ENCODE data around the gene SEC14L2.

The SEC14L2 gene

DNA sequence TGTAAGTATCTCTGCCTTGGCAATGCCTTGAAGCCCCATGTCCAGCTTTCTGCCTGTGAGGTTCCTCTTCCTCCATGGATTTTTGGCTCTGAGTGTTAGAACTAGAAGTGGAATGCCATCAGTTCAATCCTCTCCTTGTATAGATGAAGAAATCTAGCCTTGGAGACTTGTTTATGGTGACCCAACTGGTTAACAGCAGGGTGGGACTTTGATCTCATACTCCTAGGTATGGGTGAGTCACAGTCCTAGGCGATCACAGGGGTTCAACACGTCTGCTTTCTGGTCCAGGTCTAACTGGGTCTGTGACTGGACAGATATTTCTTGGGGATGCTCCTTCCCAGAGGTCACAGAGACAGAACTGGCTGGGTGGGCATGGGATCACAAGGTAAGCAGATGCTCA lies 19.6 kb downstream of the SEC14L2 start:
- no peaks in the 10 kb centered on the region for H3K4me1 ChIP-seq (ENCODE audit: control insufficient read depth, insufficient read depth, low read length)
- H3K27me3 ChIP-seq (ENCODE audit: control insufficient read depth, insufficient read depth, low read length), result no peaks in the 10 kb centered on the region
- no peak overlapping the region for H3K9ac ChIP-seq (ENCODE audit: low read length)
- H3K4me3 ChIP-seq (ENCODE audit: low read length), result no peak overlapping the region
- no peak overlapping the region for H3K27ac ChIP-seq (ENCODE audit: low read depth, low read length)
- H3K36me3 ChIP-seq (ENCODE audit: control insufficient read depth, insufficient read depth, low read length), result peaks cover 18% of the 10 kb centered on the region

DNA sequence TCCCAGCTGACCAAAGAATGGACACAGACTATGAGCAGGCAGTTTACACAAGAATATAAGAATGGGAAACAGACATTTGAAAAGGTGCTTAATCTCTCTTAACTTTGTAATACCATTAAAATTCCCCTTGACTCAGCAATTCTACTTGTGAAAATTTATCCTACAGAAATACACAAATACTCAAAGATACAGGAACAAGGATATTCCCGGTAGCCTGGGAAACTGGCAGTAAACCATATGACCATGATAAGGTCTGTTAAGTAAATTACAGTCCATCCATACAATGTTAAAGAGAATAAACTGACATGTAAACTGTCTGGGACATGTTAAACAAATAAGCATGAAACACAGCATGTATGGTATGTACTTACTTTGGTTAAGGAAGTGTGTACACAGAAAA lies 20.0 kb downstream of the SEC14L2 start:
- H3K36me3 ChIP-seq (ENCODE audit: control insufficient read depth, insufficient read depth, low read length), result peaks cover 16% of the 10 kb centered on the region
- no peak overlapping the region for H3K4me3 ChIP-seq (ENCODE audit: low read length)
- no peaks in the 10 kb centered on the region for H3K4me1 ChIP-seq (ENCODE audit: control insufficient read depth, insufficient read depth, low read length)
- no peaks in the 10 kb centered on the region for H3K27me3 ChIP-seq (ENCODE audit: control insufficient read depth, insufficient read depth, low read length)
- no peak overlapping the region for H3K9ac ChIP-seq (ENCODE audit: low read length)
- no peak overlapping the region for H3K27ac ChIP-seq (ENCODE audit: low read depth, low read length)

DNA sequence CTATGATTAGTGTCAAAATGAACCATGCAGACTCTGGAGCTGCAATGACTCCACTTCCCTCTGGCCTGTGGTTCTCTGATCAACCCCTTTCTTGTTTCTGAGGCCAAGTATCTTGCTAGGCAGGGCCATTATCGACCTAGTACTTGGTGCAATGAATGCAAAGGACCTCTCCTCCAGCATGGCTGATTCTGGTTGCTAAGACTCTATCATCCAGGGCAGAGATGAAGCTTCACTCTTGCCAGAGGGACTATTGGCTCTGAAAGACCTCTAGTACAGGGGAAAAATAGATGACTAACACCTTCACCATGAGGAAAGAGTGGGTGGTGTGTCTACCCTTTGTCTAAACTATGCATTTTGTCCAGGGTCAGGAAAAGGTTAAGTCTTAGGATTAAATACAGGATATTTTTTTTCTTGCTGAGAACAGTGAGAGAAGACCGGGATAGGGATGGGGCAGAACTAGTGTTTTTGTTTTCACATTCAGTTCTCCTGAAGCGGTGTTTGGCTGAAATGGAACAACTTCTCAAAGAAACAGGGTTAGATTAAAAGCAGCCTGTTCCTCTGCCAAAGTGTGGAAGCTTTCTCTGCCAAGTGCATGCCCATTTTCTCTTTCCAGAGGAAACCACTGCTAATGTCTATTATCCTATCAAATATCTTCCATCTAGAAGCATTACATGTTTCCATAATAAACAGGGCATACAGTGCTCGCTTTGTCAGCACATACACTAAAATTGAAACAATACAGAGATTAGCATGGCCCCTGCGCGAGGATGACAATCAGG lies 23.7 kb downstream of the SEC14L2 start:
- Histone ChIP-seq H3K36me3 (ENCODE audit: control insufficient read depth, insufficient read depth, low read length) (peaks cover 10% of the 10 kb centered on the region), H3K4me3 (ENCODE audit: low read length) (no peak overlapping the region), H3K27ac (ENCODE audit: low read depth, low read length) (no peak overlapping the region), H3K4me1 (ENCODE audit: control insufficient read depth, insufficient read depth, low read length) (peaks cover 16% of the 10 kb centered on the region), H3K9ac (ENCODE audit: low read length) (no peak overlapping the region), H3K27me3 (ENCODE audit: control insufficient read depth, insufficient read depth, low read length) (no peaks in the 10 kb centered on the region)

DNA sequence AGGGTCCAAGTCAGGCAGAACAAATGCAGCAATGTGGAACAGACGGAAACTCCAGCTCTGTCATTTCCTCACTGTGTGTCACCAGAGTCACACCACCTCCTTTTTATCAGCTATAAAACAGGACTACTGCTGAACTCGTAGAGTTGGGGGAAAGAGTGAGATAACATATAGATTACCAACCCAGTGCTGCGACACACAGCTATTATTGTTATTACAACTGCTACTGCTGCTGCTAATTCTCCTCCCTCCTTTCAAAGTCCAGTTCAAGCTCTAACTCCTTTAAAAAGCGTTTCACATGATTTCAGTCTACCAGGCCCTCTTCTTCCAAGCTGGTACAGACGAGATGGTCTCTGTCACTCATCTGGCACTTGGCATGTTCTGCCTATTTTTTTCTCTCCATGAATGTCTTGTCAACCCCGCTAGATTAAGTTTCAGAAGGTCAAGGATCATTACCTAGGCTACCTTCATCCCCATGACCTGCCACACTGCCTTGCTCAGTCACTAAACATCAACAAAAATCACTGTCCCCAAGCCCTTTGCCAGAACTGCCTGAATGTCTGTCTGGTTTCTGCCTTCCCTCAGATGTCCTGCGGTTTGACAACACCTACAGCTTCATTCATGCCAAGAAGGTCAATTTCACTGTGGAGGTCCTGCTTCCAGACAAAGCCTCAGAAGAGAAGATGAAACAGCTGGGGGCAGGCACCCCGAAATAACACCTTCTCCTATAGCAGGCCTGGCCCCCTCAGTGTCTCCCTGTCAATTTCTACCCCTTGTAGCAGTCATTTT lies 25.1 kb downstream of the SEC14L2 start:
- Histone ChIP-seq H3K27me3 (ENCODE audit: control insufficient read depth, insufficient read depth, low read length) (no peaks in the 10 kb centered on the region), H3K4me1 (ENCODE audit: control insufficient read depth, insufficient read depth, low read length) (peaks cover 16% of the 10 kb centered on the region), H3K4me3 (ENCODE audit: low read length) (no peak overlapping the region), H3K9ac (ENCODE audit: low read length) (no peak overlapping the region), H3K36me3 (ENCODE audit: control insufficient read depth, insufficient read depth, low read length) (no peaks in the 10 kb centered on the region), H3K27ac (ENCODE audit: low read depth, low read length) (peak overlapping the region; percentile 95)

DNA sequence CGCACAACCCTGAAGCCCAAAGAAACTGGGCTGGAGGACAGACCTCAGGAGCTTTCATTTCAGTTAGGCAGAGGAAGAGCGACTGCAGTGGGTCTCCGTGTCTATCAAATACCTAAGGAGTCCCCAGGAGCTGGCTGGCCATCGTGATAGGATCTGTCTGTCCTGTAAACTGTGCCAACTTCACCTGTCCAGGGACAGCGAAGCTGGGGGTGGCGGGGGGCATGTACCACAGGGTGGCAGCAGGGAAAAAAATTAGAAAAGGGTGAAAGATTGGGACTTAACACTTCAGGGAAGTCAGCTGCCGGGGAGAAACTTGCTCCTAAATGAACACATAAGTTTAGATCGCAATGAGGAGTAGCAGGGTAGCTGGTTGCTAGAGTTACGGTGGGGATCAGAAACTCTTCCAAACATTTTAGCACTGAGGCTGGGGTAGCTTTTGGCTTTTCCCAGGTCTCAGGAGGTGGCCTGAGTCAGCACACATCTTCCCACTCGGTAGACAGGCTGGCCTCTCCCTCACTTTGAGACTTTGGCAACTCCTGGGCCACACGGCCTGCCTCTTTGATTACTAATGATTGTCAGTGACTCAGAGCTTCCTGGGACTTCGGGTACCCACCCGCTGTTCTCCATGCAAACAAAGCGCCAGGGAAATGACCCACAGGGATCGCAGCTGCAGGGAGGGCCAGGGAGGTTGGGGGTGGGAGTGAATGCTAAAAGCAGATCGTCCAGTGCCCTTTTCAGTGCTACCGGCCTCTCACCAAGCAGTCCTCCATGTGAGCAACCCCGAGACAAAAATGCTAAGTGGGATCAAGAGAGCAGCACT lies 25.9 kb downstream of the SEC14L2 start:
- peak overlapping the region; percentile 85 for H3K9ac ChIP-seq (ENCODE audit: low read length)

DNA sequence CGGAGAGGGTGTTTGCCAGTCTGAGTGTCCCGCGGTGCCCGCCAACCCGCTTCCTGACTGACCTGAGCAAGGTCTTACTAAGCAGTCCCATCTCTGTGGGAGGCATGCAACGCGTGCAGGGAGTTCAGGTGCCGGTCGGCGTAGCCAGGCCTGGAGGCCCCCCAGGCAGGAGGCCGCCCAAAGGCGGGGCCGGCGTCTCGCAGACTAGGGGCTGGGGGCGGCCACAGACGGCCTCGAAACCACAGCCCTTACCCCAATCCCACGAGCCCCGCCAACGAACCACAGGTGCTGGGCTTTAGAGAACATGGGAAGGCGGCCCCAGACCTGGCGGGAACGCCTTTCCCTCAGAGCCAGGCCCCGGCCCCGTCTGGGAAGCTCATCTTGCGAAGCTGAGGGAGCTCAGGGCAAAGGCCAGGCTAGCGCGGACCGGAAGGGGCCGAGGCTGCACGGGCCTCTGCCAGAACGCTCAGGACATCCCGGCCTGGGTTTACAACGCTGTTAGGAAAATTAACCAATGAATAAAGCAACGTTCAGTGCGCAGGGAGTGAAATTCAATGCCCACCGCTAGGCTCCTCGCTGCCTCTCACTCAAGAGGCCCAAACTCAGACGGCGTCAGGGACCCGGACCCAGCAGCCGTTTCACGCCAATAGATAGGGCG lies 26.6 kb downstream of the SEC14L2 start:
- peaks cover 16% of the 10 kb centered on the region for H3K4me1 ChIP-seq (ENCODE audit: control insufficient read depth, insufficient read depth, low read length)
- H3K36me3 ChIP-seq (ENCODE audit: control insufficient read depth, insufficient read depth, low read length), result no peaks in the 10 kb centered on the region
- H3K4me3 ChIP-seq (ENCODE audit: low read length), result peak overlapping the region; percentile 82
- peak overlapping the region; percentile 85 for H3K9ac ChIP-seq (ENCODE audit: low read length)
- H3K27me3 ChIP-seq (ENCODE audit: control insufficient read depth, insufficient read depth, low read length), result no peaks in the 10 kb centered on the region
- H3K27ac ChIP-seq (ENCODE audit: low read depth, low read length), result peak overlapping the region; percentile 95

More for the DNA sequence above, 25.9 kb downstream of the SEC14L2 start:
- Histone ChIP-seq H3K27me3 (ENCODE audit: control insufficient read depth, insufficient read depth, low read length) (no peaks in the 10 kb centered on the region), H3K4me3 (ENCODE audit: low read length) (peak overlapping the region; percentile 82), H3K4me1 (ENCODE audit: control insufficient read depth, insufficient read depth, low read length) (peaks cover 16% of the 10 kb centered on the region), H3K27ac (ENCODE audit: low read depth, low read length) (peak overlapping the region; percentile 95), H3K36me3 (ENCODE audit: control insufficient read depth, insufficient read depth, low read length) (no peaks in the 10 kb centered on the region)

DNA sequence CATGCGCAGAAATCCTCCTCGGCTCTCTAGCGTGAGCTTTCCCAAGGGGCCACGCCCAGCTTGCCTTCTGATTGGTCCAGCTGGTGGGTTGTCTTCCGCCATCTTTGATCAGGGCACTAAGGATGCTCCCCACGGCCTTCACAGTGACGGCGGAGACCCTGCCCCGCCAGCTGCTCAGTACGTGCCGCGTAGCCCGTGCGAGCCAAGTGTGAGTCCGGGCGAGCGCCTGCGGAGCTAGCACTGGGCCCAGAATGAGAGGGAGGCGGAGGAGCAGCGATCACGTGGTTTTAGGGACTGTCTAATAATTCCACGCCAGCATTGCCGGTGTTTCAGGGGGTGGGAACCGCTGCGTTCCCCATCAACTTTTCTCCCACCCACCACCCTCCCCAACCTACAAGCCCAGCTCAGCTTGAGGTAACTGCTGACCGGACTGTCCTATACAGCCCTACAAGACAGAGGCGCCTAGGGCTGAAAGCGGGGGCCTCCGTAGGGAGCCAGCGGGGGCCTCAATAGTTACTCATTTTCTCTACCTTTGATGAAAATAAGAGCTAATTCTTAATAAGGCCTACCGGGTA lies 27.2 kb downstream of the SEC14L2 start:
- Histone ChIP-seq H3K4me1 (ENCODE audit: control insufficient read depth, insufficient read depth, low read length) (peaks cover 16% of the 10 kb centered on the region), H3K27me3 (ENCODE audit: control insufficient read depth, insufficient read depth, low read length) (no peaks in the 10 kb centered on the region), H3K36me3 (ENCODE audit: control insufficient read depth, insufficient read depth, low read length) (no peaks in the 10 kb centered on the region), H3K27ac (ENCODE audit: low read depth, low read length) (peak overlapping the region; percentile 95), H3K9ac (ENCODE audit: low read length) (peak overlapping the region; percentile 85), H3K4me3 (ENCODE audit: low read length) (peak overlapping the region; percentile 82)

DNA sequence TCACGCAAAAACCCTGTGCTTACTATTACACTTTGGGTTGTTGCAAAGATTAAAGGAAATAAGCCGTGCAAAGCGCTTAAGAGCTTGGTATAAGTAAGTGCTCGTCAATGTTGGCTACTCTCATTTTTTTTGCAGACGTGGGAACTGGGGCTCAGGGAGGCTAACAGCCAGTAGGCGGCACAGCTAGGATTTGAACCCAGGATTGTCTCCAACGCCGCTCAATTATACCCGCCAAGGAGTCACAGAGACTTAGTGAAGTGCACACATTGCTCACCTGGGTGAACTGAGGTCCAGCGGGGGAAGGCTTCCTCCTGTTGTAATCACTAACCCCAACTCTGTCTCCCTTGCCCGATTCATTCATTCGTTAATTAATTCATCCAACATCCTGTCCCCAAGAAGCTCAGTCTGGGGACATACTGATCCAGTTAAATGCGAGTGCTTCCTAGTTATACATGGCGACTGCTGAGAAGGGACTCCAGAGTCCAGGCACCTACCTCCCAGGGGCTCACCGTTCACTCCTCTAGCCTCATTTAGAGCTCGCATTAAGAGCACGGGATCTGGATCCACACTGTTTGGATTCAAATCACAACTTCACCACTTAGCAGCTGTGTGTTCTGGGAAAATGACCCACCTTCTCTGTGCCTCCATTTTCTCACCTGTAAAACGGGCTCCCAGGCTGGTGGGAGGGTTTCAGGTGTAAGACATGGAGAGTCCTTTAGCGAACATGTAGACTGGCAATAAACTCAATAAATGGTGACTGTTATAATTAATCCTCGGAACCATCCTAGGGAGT lies 27.9 kb downstream of the SEC14L2 start:
- H3K27me3 ChIP-seq (ENCODE audit: control insufficient read depth, insufficient read depth, low read length), result no peaks in the 10 kb centered on the region
- H3K9ac ChIP-seq (ENCODE audit: low read length), result no peak overlapping the region
- H3K36me3 ChIP-seq (ENCODE audit: control insufficient read depth, insufficient read depth, low read length), result no peaks in the 10 kb centered on the region
- H3K4me1 ChIP-seq (ENCODE audit: control insufficient read depth, insufficient read depth, low read length), result peaks cover 16% of the 10 kb centered on the region
- H3K27ac ChIP-seq (ENCODE audit: low read depth, low read length), result peak overlapping the region; percentile 95
- peak overlapping the region; percentile 82 for H3K4me3 ChIP-seq (ENCODE audit: low read length)

DNA sequence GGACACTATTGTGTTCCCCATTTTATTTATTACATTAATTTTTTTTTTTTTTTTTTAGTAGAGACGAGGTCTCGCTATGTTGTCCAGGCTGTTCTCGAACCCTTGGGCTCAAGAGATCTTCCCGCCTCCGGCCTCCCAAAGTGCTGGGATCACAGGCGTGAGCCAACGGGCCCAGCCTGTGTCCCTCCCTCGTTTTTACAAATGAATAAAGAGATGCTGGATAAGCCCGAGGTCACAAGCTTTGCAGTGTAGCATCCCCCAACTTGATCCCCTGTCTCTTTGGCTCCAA lies 28.5 kb downstream of the SEC14L2 start:
- Histone ChIP-seq H3K4me1 (ENCODE audit: control insufficient read depth, insufficient read depth, low read length) (peaks cover 16% of the 10 kb centered on the region), H3K9ac (ENCODE audit: low read length) (peak overlapping the region; percentile 45), H3K36me3 (ENCODE audit: control insufficient read depth, insufficient read depth, low read length) (no peaks in the 10 kb centered on the region), H3K27ac (ENCODE audit: low read depth, low read length) (no peak overlapping the region), H3K27me3 (ENCODE audit: control insufficient read depth, insufficient read depth, low read length) (no peaks in the 10 kb centered on the region), H3K4me3 (ENCODE audit: low read length) (peak overlapping the region; percentile 78)

DNA sequence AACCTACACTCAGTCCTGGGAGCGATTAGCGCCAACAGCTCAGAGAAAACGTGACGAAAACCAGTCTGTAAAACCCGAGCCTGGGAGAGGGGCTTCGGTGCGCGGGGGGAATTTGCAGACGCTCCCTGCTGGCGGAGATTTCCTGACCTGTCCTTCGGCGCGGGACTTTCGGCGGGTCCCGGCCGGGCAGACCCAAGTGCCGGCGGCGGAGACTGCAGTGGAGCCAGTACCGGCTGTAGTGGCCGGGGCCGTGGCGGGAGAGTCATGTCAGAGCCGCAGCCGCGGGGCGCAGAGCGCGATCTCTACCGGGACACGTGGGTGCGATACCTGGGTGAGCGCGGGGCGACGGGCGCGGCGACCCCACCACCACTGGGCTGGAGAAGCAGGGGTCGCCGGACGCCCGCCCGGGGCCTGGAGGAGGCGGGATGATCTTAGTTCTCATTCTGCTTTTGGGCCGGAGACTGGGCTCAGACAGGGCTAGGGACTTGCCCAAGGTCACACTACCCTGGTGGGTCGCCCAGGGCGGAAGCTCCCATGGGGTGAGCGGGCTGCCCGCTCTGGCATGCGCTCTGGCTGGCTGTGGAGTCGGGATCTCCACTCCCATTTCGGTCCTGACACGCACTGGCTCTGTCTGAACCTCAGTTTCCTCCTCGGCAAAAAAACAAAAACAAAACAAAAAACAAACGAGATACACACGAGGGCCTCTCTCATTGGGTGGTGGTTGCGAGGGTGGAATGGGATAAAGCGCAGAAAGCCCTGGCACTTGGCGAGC lies 29.0 kb downstream of the SEC14L2 start, which contains the start of gene MTFP1:
TSS of gene MTFP1 (plus strand) at position 153 of the 772 bp plus-strand sequence. CDS start at position 265, 112 bp downstream.
- H3K27ac ChIP-seq (ENCODE audit: low read depth, low read length), result peak within 1 kb of the TSS; percentile 25
- no peaks in the 10 kb centered on the region for H3K36me3 ChIP-seq (ENCODE audit: control insufficient read depth, insufficient read depth, low read length)
- H3K4me3 ChIP-seq (ENCODE audit: low read length), result peak within 1 kb of the TSS; percentile 82
- H3K27me3 ChIP-seq (ENCODE audit: control insufficient read depth, insufficient read depth, low read length), result no peaks in the 10 kb centered on the region
- peak within 1 kb of the TSS; percentile 45 for H3K9ac ChIP-seq (ENCODE audit: low read length)
- H3K4me1 ChIP-seq (ENCODE audit: control insufficient read depth, insufficient read depth, low read length), result peaks cover 16% of the 10 kb centered on the region

Data from rectal smooth muscle tissue (tissue), 1 donor.